HG03432 (cell line): ENCODE measurements around the gene HINT2.

ENCODE experiments used
- ATAC-seq: cut with Tn5 transposase; IDR thresholded peaks from one replicate; pipeline ENCODE4 v1.9.1; 2021; ENCODE audit warnings: mild to moderate bottlenecking, moderate library complexity; ENCODE audit not compliant: unreplicated experiment

HINT2 gene

GRCh38 chr9:35841645-35841900, 26.7 kb upstream of the HINT2 start:
- no peak for ATAC-seq

GRCh38 chr9:35840881-35841644, 26.2 kb upstream of the HINT2 start:
- ATAC-seq = no peak

GRCh38 chr9:35839926-35840325, 25.1 kb upstream of the HINT2 start:
- no peak for ATAC-seq

GRCh38 chr9:35836595-35836994, 21.8 kb upstream of the HINT2 start:
- ATAC-seq = no peak

DNA sequence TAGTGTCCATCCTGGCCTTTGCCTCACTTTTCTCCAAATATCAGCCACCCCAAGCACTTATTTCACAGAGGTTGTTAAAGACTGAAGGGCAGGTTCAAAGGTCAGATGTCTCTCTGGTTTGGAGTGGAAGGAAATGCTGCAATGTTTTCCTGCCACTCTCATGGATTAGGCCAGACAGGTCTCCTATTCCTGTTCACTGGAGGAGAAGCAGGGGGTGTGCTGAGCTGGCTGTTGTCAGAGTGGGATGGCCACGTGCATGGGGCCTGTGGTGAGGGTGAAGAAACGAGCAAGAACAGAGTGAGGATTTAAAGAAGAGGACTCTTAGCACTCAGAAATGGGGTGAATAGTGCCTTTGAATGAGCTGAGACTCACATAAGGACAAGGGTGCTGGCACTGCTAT, 20.9 kb upstream of the HINT2 start:
- ATAC-seq = no peak

GRCh38 chr9:35835216-35835632, 20.4 kb upstream of the HINT2 start:
- ATAC-seq = no peak

DNA sequence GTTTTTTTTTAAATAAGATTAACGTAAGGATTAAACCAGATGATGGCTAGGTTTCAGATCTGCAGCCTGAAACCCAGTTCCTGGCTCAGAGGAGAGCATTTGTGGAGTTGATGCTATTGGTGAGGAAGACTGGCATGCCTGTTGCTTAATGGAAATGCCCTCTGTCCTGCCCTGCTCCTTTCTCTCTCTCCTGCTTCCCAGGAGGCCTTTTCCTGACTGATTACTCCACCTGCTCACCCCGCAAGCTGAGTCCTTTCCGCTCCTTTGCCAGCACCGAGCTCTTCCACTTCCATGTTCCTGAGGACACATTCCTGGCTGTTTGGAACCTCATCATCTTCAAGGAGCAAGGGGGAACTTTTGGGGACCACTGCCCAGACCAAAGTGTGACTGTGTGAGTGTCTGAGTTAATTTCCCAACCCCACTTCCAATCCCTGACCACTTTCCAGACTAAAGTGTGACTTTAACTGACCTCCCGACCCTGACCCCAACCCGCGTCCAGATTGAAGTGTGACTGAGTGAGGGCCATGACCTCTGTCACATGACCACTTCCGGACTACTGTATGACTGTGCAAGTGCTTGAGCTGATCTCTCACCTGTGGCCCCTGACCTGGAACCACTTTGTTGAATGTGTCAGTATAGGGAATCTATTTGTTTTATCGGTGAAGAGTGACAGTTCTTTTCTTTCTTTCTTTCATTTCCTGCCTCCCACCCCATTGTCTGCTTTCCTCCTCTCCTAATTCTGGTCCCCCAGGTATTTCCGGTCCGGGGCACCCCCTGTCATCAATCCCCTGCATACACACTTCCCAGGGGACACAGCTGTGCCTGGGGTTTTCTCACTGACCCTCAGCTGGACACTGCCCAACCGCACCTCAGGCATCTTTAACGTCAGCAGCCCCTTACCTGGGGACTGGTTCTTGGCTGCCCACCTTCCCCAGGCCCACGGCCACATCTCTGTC, 19.7 kb upstream of the HINT2 start:
- ATAC-seq = no peak

- no peak for ATAC-seq
Measured at GRCh38 chr9:35832814-35833213, 18.0 kb upstream of the HINT2 start.

DNA sequence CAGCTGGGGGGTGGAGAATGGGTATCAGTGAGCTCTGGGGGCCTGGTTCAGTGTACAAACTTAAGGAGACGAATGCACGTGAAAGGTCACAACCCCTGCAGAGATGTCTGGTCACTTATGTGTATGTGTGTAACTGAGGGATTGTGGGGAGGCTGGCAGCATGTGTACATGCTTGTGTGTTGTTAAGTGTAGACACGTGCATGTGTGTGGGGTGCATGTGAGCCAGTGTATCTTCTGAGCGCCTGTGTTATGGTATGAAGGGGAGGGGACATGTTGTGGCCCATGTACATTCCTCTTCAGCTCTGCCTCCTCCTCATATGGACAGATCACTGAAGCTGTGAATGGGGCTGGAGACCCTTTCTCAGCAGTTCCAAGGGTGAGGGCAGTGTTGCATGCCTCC, 16.2 kb upstream of the HINT2 start:
- ATAC-seq = no peak

GRCh38 chr9:35829764-35830096, 14.9 kb upstream of the HINT2 start:
- ATAC-seq = no peak

DNA sequence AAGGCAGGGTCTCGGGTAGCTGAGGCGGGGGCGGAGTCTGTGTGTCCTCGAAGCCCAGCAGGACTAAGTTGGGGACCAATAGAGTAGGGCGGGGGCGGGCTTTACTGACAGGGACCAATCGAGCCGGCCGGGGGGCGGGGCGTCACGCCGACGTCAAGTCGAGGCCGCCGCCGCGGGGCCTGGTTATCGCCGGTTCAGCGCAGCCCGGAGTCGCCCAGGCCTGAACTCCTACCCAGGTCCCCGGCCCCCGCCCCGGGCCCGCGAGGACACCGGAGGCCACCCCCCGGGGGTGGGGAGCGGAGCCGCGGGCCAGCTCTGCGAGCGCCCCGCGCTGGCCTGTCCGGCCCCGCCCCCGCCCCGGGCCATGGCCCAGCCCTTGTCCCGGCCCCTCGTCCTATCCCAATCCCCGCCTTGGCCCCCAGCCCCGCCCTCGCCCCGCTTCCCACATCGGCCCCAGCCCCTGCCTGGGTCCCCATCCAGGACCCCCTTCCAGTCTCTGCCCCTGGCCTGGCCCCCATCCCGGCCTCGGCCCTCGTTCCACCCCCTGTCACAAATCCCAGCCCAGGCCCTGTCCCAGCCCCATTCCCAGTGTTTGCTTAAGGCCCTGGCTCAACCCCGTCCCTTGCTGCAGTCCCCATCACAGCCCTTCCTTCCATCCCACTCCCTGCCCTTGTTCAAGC, 14.4 kb upstream of the HINT2 start, which contains the start of gene TMEM8B:
Gene TMEM8B (plus strand): TSS at position 145 of the 680 bp plus-strand sequence. CDS start 220 bp downstream, at position 365.
- ATAC-seq = peak; percentile 84

GRCh38 chr9:35828716-35829083, 13.9 kb upstream of the HINT2 start, which contains the start of gene FAM221B:
TSS of gene FAM221B (minus strand) at chr9:35828732. CDS start at chr9:35826161, 2,571 bp downstream.
- no peak for ATAC-seq

GRCh38 chr9:35827486-35827885, 12.6 kb upstream of the HINT2 start:
- no peak for ATAC-seq

GRCh38 chr9:35826071-35826701, 11.3 kb upstream of the HINT2 start:
- ATAC-seq = peak; percentile 45

DNA sequence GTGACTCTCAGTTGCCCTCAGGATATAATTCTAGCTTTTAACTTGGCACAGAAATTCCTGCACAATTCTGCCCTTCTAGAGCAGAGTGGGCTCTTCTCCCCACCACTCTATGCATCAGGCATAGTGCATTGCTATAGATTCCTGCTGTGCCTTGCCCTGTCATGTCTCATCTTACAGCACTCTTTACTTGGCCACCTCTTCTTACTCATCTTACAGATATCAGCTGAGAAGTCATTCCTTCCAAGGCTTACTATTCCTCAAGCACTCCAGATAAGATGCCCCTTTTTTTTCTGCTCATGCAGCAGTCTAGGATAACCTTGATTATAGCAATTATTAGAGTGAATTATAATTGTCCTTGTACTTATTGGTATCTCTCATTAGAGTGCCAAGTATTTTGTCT, 8.1 kb upstream of the HINT2 start:
- ATAC-seq = no peak

DNA sequence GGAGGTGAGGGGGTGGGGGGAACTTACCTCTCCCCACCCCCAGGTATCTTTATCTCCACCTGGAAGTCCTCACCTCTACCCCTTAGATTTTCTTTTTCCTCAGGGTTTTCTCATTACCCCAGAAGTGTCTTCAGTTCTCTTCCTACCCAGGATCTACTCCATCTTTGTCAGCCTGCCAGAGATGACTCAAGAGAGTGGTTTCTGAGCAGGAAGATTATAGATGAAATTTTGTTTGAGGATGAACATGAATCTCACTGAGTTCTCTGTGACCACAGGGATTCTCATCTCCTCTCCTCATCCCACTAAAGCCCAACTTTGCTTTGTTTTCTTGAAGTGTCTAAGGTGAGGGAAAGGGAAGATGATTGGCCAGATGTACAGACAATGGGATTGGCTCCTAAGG, 5.2 kb upstream of the HINT2 start:
- ATAC-seq = no peak

DNA sequence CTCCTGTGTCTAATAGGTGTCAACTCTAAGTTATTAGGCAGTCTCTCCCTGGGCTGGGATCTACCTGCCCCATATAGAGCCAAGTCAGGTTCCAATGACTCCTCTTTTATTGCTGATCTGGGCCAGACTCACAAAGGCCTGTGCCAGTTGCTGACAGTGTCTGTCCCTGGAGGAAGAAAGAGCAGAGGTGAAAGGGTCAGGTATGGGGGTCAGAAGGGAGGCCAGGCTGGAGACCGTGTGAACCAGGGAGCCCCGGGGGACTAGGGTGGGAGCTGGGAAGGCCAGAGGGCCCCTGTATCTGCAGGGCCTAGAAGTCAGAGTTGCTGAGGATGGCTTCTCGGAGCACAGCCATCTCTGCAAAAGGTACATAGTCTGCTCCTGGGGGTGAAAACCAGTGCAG, 3.5 kb upstream of the HINT2 start:
- no peak for ATAC-seq

- no peak for ATAC-seq
Measured at GRCh38 chr9:35816708-35817107, 1.9 kb upstream of the HINT2 start.

- ATAC-seq = peak; percentile 33
Measured at GRCh38 chr9:35814106-35814840, 569 bp downstream of the HINT2 start.

- ATAC-seq = no peak
Measured at GRCh38 chr9:35813434-35814105, 1.3 kb downstream of the HINT2 start.
